Glutamatergic neuron (in vitro differentiated cells): ENCODE measurements around the gene ZNF605. TPM values are rescaled to one million over a fixed set of nuclear protein-coding genes. Genes with fewer than 3 reads are reported as not detected.
"Not testable (repeated sequence)": the region's sequence is repeated elsewhere in the genome, so short reads cannot be mapped to it uniquely, and the experiment has no call there.

ENCODE experiments used
- DNase-seq: peaks from one replicate; pipeline ENCODE4 v3.0.0; 2022
- H3K27ac Mint-ChIP-seq: one replicate; pipeline ENCODE4 v1.8.0; 2020; ENCODE audit warnings: mild to moderate bottlenecking, mixed read lengths, inconsistent platforms; ENCODE audit not compliant: unreplicated experiment
- H3K27me3 Mint-ChIP-seq: one replicate; pipeline ENCODE4 v1.8.0; 2020; ENCODE audit warnings: mild to moderate bottlenecking, moderate library complexity, mixed read lengths, inconsistent platforms; ENCODE audit not compliant: unreplicated experiment
- H3K36me3 Mint-ChIP-seq: one replicate; pipeline ENCODE4 v1.8.0; 2020; ENCODE audit warnings: mild to moderate bottlenecking, mixed read lengths, inconsistent platforms; ENCODE audit not compliant: unreplicated experiment
- H3K4me1 Mint-ChIP-seq: one replicate; pipeline ENCODE4 v1.8.0; 2020; ENCODE audit warnings: mild to moderate bottlenecking, low read depth, mixed read lengths, inconsistent platforms; ENCODE audit not compliant: unreplicated experiment
- H3K4me3 Mint-ChIP-seq: one replicate; pipeline ENCODE4 v1.8.0; 2020; ENCODE audit warnings: mild to moderate bottlenecking, mixed read lengths, inconsistent platforms; ENCODE audit not compliant: unreplicated experiment
- H3K9me3 Mint-ChIP-seq: one replicate; pipeline ENCODE4 v1.8.0; 2020; ENCODE audit warnings: mild to moderate bottlenecking, moderate library complexity, mixed read lengths, inconsistent platforms; ENCODE audit not compliant: unreplicated experiment
- total RNA-seq: library from RNA; stranded (reverse); fragmentation: NEBNext Ultra II Directional; extraction: Animal tissue kit (Norgen Biotek cat#: 25700); gene quantifications from one replicate; pipeline ENCODE4 v1.2.1, GENCODE V29; 2021; ENCODE audit not compliant: unreplicated experiment
- TF ChIP-seq, protein P1 (sequence below): fragments of 200-600 bp; sonication (generic); IDR thresholded peaks from one replicate; pipeline ENCODE4 v1.5.0; 2021; ENCODE audit not compliant: partially characterized antibody, unreplicated experiment

Gene ZNF605
- total RNA-seq, 1 donor from 2014 or later, result 21.7 TPM

DNA sequence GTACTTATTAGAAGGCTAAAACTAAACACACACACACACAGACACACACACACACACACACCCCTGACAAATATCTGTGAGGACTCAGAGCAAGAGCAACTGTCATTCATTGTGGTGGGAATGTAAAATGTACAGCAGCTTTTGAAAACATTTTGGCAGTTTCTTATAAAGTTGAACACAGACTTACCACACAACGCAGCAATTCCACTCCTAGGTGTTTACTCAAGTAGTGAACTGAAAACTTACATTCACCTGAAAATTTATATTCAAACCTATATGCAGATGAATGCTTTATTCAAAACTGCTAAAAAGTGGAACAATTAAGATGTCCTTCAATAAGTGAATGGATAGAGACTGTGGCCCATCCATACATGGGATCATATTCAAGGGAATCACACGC lies 18.6 kb downstream of the ZNF605 start:
- peaks cover 8% of the 10 kb centered on the region for H3K27me3 Mint-ChIP-seq
- no peak overlapping the region for H3K4me3 Mint-ChIP-seq
- H3K9me3 Mint-ChIP-seq, result peaks cover 33% of the 10 kb centered on the region
- H3K4me1 Mint-ChIP-seq, result no peaks in the 10 kb centered on the region
- TF ChIP-seq, protein P1, sequence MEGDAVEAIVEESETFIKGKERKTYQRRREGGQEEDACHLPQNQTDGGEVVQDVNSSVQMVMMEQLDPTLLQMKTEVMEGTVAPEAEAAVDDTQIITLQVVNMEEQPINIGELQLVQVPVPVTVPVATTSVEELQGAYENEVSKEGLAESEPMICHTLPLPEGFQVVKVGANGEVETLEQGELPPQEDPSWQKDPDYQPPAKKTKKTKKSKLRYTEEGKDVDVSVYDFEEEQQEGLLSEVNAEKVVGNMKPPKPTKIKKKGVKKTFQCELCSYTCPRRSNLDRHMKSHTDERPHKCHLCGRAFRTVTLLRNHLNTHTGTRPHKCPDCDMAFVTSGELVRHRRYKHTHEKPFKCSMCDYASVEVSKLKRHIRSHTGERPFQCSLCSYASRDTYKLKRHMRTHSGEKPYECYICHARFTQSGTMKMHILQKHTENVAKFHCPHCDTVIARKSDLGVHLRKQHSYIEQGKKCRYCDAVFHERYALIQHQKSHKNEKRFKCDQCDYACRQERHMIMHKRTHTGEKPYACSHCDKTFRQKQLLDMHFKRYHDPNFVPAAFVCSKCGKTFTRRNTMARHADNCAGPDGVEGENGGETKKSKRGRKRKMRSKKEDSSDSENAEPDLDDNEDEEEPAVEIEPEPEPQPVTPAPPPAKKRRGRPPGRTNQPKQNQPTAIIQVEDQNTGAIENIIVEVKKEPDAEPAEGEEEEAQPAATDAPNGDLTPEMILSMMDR, result no peak
- H3K36me3 Mint-ChIP-seq, result peaks cover 63% of the 10 kb centered on the region
- no peak overlapping the region for H3K27ac Mint-ChIP-seq
- no peak for DNase-seq

DNA sequence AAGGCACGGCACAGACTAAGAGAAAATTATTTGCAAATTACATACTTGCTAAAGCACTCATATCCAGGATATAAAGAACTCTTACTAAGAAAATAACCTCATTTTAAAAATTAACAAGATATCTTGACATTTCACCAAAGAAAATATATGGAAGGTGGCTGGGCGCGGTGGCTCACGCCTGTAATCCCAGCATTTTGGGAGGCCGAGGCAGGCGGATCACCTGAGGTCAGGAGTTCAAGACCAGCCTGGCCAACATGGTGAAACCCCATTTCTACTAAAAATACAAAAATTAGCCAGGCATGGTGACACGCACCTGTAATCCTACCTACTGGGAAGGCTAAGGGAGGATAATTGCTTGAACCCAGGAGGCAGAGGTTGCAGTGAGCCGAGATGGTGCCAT lies 19.2 kb downstream of the ZNF605 start:
- Mint-ChIP-seq H3K9me3 (peaks cover 33% of the 10 kb centered on the region), H3K36me3 (peaks cover 65% of the 10 kb centered on the region)

DNA sequence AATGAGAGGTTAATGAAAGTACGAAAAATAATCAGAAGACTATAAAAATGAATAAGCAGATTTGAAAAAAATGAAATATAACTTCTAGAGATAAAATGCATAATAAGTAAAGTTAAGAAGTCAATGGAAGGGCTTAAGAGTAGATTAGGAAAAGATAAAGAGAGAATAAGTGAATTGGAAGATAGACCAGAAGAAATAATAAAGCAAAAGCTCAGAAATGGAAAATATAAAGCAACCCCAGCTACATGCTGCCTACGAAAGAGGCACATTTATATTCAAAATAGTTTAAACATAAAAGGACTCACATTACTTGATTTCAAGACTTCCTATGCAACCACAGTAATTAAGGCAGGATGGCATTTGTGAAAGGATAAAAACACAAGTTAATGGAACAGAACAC lies 19.9 kb downstream of the ZNF605 start:
- DNase-seq, result no peak
- Mint-ChIP-seq H3K4me1 (no peaks in the 10 kb centered on the region), H3K36me3 (peaks cover 63% of the 10 kb centered on the region), H3K27me3 (peaks cover 5% of the 10 kb centered on the region), H3K9me3 (peaks cover 31% of the 10 kb centered on the region), H3K4me3 (no peak overlapping the region), H3K27ac (no peak overlapping the region)
- TF ChIP-seq, protein P1, result no peak

More for the DNA sequence above, 19.2 kb downstream of the ZNF605 start:
- not testable (repeated sequence) for DNase-seq, H3K27ac Mint-ChIP-seq, H3K27me3 Mint-ChIP-seq, H3K4me1 Mint-ChIP-seq, H3K4me3 Mint-ChIP-seq

DNA sequence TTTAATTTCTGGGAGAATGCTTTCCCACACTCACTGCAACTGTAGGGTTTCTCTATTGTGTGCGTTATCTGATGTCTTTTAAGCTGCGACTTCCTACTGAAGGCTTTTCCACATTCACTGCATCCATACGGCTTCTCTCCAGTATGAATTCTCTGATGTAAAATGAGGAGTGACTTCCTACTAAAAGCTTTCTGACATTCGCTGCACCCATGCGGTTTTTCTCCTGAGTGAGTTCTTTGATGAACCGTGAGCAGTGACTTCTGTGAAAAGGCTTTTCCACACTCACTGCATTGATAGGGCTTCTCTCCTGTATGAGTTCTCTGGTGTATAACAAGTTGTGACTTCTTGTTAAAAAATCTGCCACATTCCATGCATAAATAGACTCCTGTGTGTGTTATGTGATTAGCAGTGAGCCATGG lies 29.7 kb downstream of the ZNF605 start:
- TF ChIP-seq, protein P1, result no peak
- Mint-ChIP-seq H3K27me3 (peaks cover 8% of the 10 kb centered on the region), H3K4me3 (no peak overlapping the region), H3K4me1 (no peaks in the 10 kb centered on the region), H3K9me3 (peaks cover 58% of the 10 kb centered on the region), H3K36me3 (peaks cover 76% of the 10 kb centered on the region), H3K27ac (no peak overlapping the region)
- DNase-seq, result no peak

DNA sequence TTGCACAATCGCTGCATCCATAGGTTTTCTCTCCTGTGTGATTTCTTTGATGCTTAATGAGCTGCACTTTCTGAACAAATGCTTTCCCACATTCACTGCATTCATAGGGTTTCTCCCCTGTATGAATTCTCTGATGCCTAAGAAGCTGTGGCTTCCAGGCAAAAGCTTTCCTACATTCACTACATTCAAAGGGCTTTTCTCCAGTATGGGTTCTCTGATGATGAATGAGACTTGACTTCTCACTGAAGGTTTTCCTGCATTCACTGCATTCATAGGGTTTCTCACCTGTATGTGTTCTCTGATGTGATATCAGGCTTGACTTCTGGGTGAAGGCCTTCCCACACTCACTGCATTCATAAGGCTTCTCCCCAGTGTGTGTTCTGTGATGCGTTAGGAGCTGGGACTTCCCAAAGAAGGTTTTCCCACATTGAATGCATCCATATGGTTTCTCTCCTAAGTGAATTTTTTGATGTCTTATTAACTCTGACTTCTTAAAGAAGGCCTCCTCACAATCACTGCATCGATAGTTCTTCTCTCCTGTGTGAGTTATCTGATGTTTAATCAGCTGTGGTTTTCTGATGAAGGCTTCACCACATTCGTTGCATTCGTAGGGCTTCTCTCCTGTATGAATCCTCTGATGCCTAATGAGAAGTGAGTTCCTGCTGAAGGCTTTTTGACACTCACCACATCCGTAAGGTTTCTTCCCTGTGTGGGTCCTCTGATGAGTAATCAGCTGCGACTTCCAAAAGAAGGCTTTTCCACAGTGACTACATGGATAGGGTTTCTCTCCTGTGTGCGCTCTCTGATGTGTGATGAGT lies 30.3 kb downstream of the ZNF605 start:
- TF ChIP-seq, protein P1, result no peak
- H3K27ac Mint-ChIP-seq, result no peak overlapping the region
- no peaks in the 10 kb centered on the region for H3K4me1 Mint-ChIP-seq
- H3K36me3 Mint-ChIP-seq, result peaks cover 75% of the 10 kb centered on the region
- peaks cover 57% of the 10 kb centered on the region for H3K9me3 Mint-ChIP-seq
- peaks cover 8% of the 10 kb centered on the region for H3K27me3 Mint-ChIP-seq
- no peak overlapping the region for H3K4me3 Mint-ChIP-seq
- DNase-seq, result no peak
